AG09309 (cell line): ENCODE data around the gene HMCN1.

Source experiments
- DNase-seq: peaks from one replicate; pipeline ENCODE4 v3.0.0-alpha.2; 2010; ENCODE audit warnings: low read depth
- H3K4me3 ChIP-seq: 2 replicates; pipeline ENCODE4 v1.5.1; 2011; ENCODE audit warnings: mild to moderate bottlenecking, low read depth, low read length, moderate library complexity; ENCODE audit not compliant: control insufficient read depth
- TF ChIP-seq, protein P1 (sequence below): IDR thresholded peaks from 2 replicates; pipeline ENCODE4 v1.5.1; 2011; ENCODE audit warnings: mild to moderate bottlenecking, low read depth, low read length, inconsistent platforms; ENCODE audit not compliant: insufficient read depth, control insufficient read depth; ENCODE audit errors: missing control alignments

HMCN1 gene

GRCh38 chr1:186086583-186086982 lies 352.4 kb downstream of the HMCN1 start:
- no peak overlapping the region for H3K4me3 ChIP-seq
- DNase-seq: no peak
- TF ChIP-seq, protein P1, sequence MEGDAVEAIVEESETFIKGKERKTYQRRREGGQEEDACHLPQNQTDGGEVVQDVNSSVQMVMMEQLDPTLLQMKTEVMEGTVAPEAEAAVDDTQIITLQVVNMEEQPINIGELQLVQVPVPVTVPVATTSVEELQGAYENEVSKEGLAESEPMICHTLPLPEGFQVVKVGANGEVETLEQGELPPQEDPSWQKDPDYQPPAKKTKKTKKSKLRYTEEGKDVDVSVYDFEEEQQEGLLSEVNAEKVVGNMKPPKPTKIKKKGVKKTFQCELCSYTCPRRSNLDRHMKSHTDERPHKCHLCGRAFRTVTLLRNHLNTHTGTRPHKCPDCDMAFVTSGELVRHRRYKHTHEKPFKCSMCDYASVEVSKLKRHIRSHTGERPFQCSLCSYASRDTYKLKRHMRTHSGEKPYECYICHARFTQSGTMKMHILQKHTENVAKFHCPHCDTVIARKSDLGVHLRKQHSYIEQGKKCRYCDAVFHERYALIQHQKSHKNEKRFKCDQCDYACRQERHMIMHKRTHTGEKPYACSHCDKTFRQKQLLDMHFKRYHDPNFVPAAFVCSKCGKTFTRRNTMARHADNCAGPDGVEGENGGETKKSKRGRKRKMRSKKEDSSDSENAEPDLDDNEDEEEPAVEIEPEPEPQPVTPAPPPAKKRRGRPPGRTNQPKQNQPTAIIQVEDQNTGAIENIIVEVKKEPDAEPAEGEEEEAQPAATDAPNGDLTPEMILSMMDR: no peak

DNA sequence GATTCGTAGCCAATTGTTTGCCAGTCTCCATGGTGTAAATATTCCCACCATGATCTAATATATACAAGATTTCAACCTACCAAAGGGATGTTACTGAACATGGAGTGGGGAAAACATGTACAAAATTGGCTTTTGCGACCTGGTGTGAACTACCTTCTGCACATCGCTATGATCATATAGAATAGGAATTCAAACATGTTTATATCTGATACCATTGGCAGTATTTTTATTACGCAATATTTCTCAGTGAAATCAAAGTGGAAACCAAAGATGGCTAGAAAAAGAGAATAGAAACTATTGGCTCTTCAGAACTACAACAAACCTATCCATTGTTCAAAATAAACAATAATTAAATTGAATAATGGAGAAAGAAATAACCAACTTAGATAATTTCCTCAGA lies 355.7 kb downstream of the HMCN1 start:
- TF ChIP-seq, protein P1: no peak
- no peak for DNase-seq
- no peak overlapping the region for H3K4me3 ChIP-seq

- no peak overlapping the region for H3K4me3 ChIP-seq
- DNase-seq: no peak
- TF ChIP-seq, protein P1: no peak
These were observed 357.1 kb downstream of the HMCN1 start for GRCh38 chr1:186091222-186091720.

- TF ChIP-seq, protein P1: no peak
- no peak overlapping the region for H3K4me3 ChIP-seq
- DNase-seq: no peak
These were observed 359.2 kb downstream of the HMCN1 start for GRCh38 chr1:186093437-186093836.

DNA sequence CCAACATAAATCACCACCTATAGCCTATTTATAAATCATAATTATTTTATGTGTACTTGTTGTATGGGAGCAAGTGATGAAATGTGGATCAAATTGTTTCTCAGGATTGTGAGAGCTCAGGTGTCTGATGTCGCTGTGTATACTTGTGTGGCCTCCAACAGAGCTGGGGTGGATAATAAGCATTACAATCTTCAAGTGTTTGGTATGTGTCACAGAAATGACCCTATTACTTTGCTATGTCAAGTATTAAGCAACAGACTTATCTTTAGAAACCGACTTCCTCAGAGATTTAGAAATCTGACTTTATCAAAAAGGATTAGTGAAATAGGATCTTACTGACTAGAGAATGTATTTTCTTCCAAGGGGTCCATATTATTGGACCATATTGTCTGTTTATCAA lies 360.0 kb downstream of the HMCN1 start:
- TF ChIP-seq, protein P1: no peak
- no peak for DNase-seq

DNA sequence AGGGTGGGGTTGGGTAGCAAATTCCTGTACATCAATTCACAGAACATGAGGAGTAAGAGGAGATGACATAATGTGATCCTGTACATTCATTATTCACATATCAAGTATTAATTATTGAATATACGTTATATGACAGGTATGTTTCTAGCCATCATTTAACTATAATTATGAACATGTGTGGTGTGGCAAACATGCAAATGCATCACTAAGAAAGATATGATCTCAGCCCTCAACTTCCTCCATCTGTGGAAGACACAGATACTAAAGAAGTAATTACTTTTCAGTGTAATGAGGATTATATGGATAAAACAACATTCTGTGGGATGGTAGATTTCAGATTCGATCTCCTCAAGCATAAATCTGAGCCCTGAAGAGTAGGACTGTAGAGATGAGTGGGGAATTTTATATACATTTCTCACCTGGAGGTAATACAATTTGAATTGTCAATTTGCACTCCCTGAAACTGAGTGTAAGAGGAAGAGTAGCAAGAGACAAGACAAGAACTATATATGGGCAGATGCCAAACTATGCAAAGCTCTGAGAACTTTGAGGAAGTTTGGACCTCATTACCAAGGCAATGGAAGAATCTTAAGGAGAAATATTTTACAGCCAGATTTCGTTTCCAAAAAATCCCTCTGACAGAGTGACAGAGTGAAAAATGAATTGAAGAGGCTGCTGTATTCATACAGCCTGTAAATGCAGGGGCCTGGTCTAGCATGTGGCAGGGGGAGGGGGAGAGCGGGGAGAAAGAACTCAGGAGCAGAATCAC lies 365.3 kb downstream of the HMCN1 start:
- DNase-seq: no peak
- TF ChIP-seq, protein P1: no peak
- H3K4me3 ChIP-seq: no peak overlapping the region

More for the DNA sequence above, 360.0 kb downstream of the HMCN1 start:
- H3K4me3 ChIP-seq: no peak overlapping the region
